Measurements from ENCODE around the gene LIG3.
A peak's percentile ranks its signal among the peaks of the same experiment; 100 is the strongest.
"Not testable (repeated sequence)": the region's sequence is repeated elsewhere in the genome, so short reads cannot be mapped to it uniquely, and the experiment has no call there.

The LIG3 gene

GRCh38 chr17:34990921-34991365, 10.6 kb downstream of the LIG3 start:
- peaks cover 14% of the 10 kb centered on the region for H3K4me1 Mint-ChIP-seq
- H3K36me3 Mint-ChIP-seq = peaks cover 97% of the 10 kb centered on the region
- no peak for DNase-seq (ENCODE audit: low spot score in 2 of 2)
- no peak for ATAC-seq
- H3K4me3 Mint-ChIP-seq = no peak overlapping the region
- no peaks in the 10 kb centered on the region for H3K9me3 Mint-ChIP-seq
- H3K27ac Mint-ChIP-seq = peak overlapping the region; percentile 68

- H3K36me3 Mint-ChIP-seq = peaks cover 97% of the 10 kb centered on the region
- no peak overlapping the region for H3K4me3 Mint-ChIP-seq
- H3K9me3 Mint-ChIP-seq = no peaks in the 10 kb centered on the region
- DNase-seq (ENCODE audit: low spot score in 2 of 2) = no peak
- peaks cover 14% of the 10 kb centered on the region for H3K4me1 Mint-ChIP-seq
- no peak for ATAC-seq
- H3K27ac Mint-ChIP-seq = peak overlapping the region; percentile 68
These were observed 11.3 kb downstream of the LIG3 start for GRCh38 chr17:34991606-34992005.

GRCh38 chr17:34993031-34993430, 12.7 kb downstream of the LIG3 start:
- no peak for DNase-seq (ENCODE audit: low spot score in 2 of 2)
- peaks cover 88% of the 10 kb centered on the region for H3K36me3 Mint-ChIP-seq

GRCh38 chr17:34996422-34997285, 16.3 kb downstream of the LIG3 start:
- ATAC-seq = no peak
- H3K4me1 Mint-ChIP-seq = peaks cover 17% of the 10 kb centered on the region

More at GRCh38 chr17:34993031-34993430, 12.7 kb downstream of the LIG3 start:
- Mint-ChIP-seq H3K9me3 (no peaks in the 10 kb centered on the region), H3K4me1 (peaks cover 16% of the 10 kb centered on the region), H3K4me3 (no peak overlapping the region), H3K27ac (peak overlapping the region; percentile 73)
- ATAC-seq = no peak

GRCh38 chr17:34997355-34997862, 17.1 kb downstream of the LIG3 start:
- ATAC-seq (no peak), DNase-seq (ENCODE audit: low spot score in 2 of 2) (no peak)
- no peaks in the 10 kb centered on the region for H3K9me3 Mint-ChIP-seq
- H3K27ac Mint-ChIP-seq = peak overlapping the region; percentile 73
- peaks cover 16% of the 10 kb centered on the region for H3K4me1 Mint-ChIP-seq
- H3K36me3 Mint-ChIP-seq = peaks cover 88% of the 10 kb centered on the region
- no peak overlapping the region for H3K4me3 Mint-ChIP-seq

More at GRCh38 chr17:34996422-34997285, 16.3 kb downstream of the LIG3 start:
- DNase-seq (ENCODE audit: low spot score in 2 of 2) = no peak
- H3K36me3 Mint-ChIP-seq = peaks cover 88% of the 10 kb centered on the region
- H3K9me3 Mint-ChIP-seq = no peaks in the 10 kb centered on the region
- peak overlapping the region; percentile 73 for H3K27ac Mint-ChIP-seq
- H3K4me3 Mint-ChIP-seq = no peak overlapping the region

GRCh38 chr17:34998205-34998604, 17.9 kb downstream of the LIG3 start:
- peaks cover 8% of the 10 kb centered on the region for H3K4me1 Mint-ChIP-seq
- no peak overlapping the region for H3K4me3 Mint-ChIP-seq
- DNase-seq (ENCODE audit: low spot score in 2 of 2) (peak; percentile 72 to 87), ATAC-seq (peak; percentile 96)
- no peaks in the 10 kb centered on the region for H3K9me3 Mint-ChIP-seq
- H3K27ac Mint-ChIP-seq = peak overlapping the region; percentile 86
- H3K36me3 Mint-ChIP-seq = peaks cover 88% of the 10 kb centered on the region

GRCh38 chr17:34999456-34999855, 19.1 kb downstream of the LIG3 start:
- Mint-ChIP-seq H3K36me3 (peaks cover 89% of the 10 kb centered on the region), H3K27ac (peak overlapping the region; percentile 86), H3K4me3 (no peak overlapping the region), H3K9me3 (no peaks in the 10 kb centered on the region), H3K4me1 (peaks cover 8% of the 10 kb centered on the region)
- ATAC-seq (no peak), DNase-seq (ENCODE audit: low spot score in 2 of 2) (no peak)

GRCh38 chr17:35000965-35001364, 20.7 kb downstream of the LIG3 start:
- not testable (repeated sequence) for DNase-seq (ENCODE audit: low spot score in 2 of 2); ATAC-seq; H3K9me3 Mint-ChIP-seq; H3K4me1 Mint-ChIP-seq; H3K4me3 Mint-ChIP-seq
- Mint-ChIP-seq H3K36me3 (peaks cover 91% of the 10 kb centered on the region), H3K27ac (peak overlapping the region; percentile 68)

GRCh38 chr17:35001549-35001948, 21.2 kb downstream of the LIG3 start:
- Mint-ChIP-seq H3K27ac (peak overlapping the region; percentile 68), H3K9me3 (no peaks in the 10 kb centered on the region), H3K4me1 (peaks cover 8% of the 10 kb centered on the region), H3K36me3 (peaks cover 87% of the 10 kb centered on the region), H3K4me3 (no peak overlapping the region)
- no peak for DNase-seq (ENCODE audit: low spot score in 2 of 2)
- no peak for ATAC-seq

GRCh38 chr17:35002876-35003551, 22.7 kb downstream of the LIG3 start:
- H3K4me1 Mint-ChIP-seq = peaks cover 6% of the 10 kb centered on the region

GRCh38 chr17:35003778-35004177, 23.5 kb downstream of the LIG3 start:
- Mint-ChIP-seq H3K36me3 (peaks cover 92% of the 10 kb centered on the region), H3K4me1 (no peaks in the 10 kb centered on the region), H3K9me3 (no peaks in the 10 kb centered on the region), H3K4me3 (no peak overlapping the region), H3K27ac (peak overlapping the region; percentile 74)
- DNase-seq (ENCODE audit: low spot score in 2 of 2) (no peak), ATAC-seq (no peak)

More at GRCh38 chr17:35002876-35003551, 22.7 kb downstream of the LIG3 start:
- H3K9me3 Mint-ChIP-seq = no peaks in the 10 kb centered on the region
- peaks cover 92% of the 10 kb centered on the region for H3K36me3 Mint-ChIP-seq
- no peak for ATAC-seq
- no peak overlapping the region for H3K4me3 Mint-ChIP-seq
- no peak for DNase-seq (ENCODE audit: low spot score in 2 of 2)
- H3K27ac Mint-ChIP-seq = peak overlapping the region; percentile 68

GRCh38 chr17:35006345-35006744, 26.0 kb downstream of the LIG3 start:
- no peak for ATAC-seq
- H3K27ac Mint-ChIP-seq = peak overlapping the region; percentile 74
- no peaks in the 10 kb centered on the region for H3K4me1 Mint-ChIP-seq
- no peak overlapping the region for H3K4me3 Mint-ChIP-seq
- H3K9me3 Mint-ChIP-seq = no peaks in the 10 kb centered on the region
- peaks cover 89% of the 10 kb centered on the region for H3K36me3 Mint-ChIP-seq
- no peak for DNase-seq (ENCODE audit: low spot score in 2 of 2)

- Mint-ChIP-seq H3K4me1 (no peaks in the 10 kb centered on the region), H3K4me3 (no peak overlapping the region), H3K36me3 (peaks cover 89% of the 10 kb centered on the region), H3K27ac (peak overlapping the region; percentile 29), H3K9me3 (no peaks in the 10 kb centered on the region)
- DNase-seq (ENCODE audit: low spot score in 2 of 2) = no peak
- no peak for ATAC-seq
These were observed 26.6 kb downstream of the LIG3 start for GRCh38 chr17:35006961-35007360.

GRCh38 chr17:35010093-35010492, 29.8 kb downstream of the LIG3 start:
- DNase-seq (ENCODE audit: low spot score in 2 of 2) (no peak), ATAC-seq (no peak)
- no peak overlapping the region for H3K4me3 Mint-ChIP-seq
- peaks cover 89% of the 10 kb centered on the region for H3K36me3 Mint-ChIP-seq
- peak overlapping the region; percentile 41 for H3K27ac Mint-ChIP-seq
- no peaks in the 10 kb centered on the region for H3K4me1 Mint-ChIP-seq
- H3K9me3 Mint-ChIP-seq = no peaks in the 10 kb centered on the region

GRCh38 chr17:35011671-35012216, 31.4 kb downstream of the LIG3 start:
- ATAC-seq = no peak

More at GRCh38 chr17:35011671-35012216, 31.4 kb downstream of the LIG3 start:
- no peak for DNase-seq (ENCODE audit: low spot score in 2 of 2)
- Mint-ChIP-seq H3K36me3 (peaks cover 94% of the 10 kb centered on the region), H3K27ac (peak overlapping the region; percentile 83), H3K4me1 (no peaks in the 10 kb centered on the region), H3K9me3 (no peaks in the 10 kb centered on the region), H3K4me3 (no peak overlapping the region)
